ACC112 (cell line): ENCODE measurements around the gene PCED1A.

Source experiments
- H2AFZ ChIP-seq: fragments of 200-600 bp; sonication (generic); one replicate; pipeline ENCODE4 v1.6.0; 2017; ENCODE audit warnings: antibody characterized with exemption, low read length; ENCODE audit not compliant: unreplicated experiment
- H3K27ac ChIP-seq: fragments of 200-600 bp; sonication (generic); 2 replicates; pipeline ENCODE4 v1.5.1; 2014; ENCODE audit warnings: low read depth, mild to moderate bottlenecking, antibody characterized with exemption, low read length, moderate library complexity
- H3K27me3 ChIP-seq: fragments of 200-600 bp; sonication (generic); 2 replicates; pipeline ENCODE4 v1.6.1; 2014; ENCODE audit warnings: mild to moderate bottlenecking, antibody characterized with exemption, low read length, moderate library complexity, mixed read lengths; ENCODE audit not compliant: insufficient read depth
- H3K36me3 ChIP-seq: fragments of 200-600 bp; sonication (generic); 2 replicates; pipeline ENCODE4 v1.6.1; 2016; ENCODE audit warnings: mild to moderate bottlenecking, antibody characterized with exemption, low read length, moderate library complexity, mixed read lengths; ENCODE audit not compliant: insufficient read depth
- H3K4me1 ChIP-seq: fragments of 200-600 bp; sonication (generic); one replicate; pipeline ENCODE4 v1.6.1; 2016; ENCODE audit warnings: low read length, mixed read lengths; ENCODE audit not compliant: insufficient read depth, unreplicated experiment, control insufficient read depth
- H3K4me3 ChIP-seq: fragments of 200-600 bp; sonication (generic); 2 replicates; pipeline ENCODE4 v1.5.1; 2014; ENCODE audit warnings: mild to moderate bottlenecking, low read depth, low read length
- H3K79me2 ChIP-seq: fragments of 200-600 bp; sonication (generic); one replicate; pipeline ENCODE4 v1.6.0; 2016; ENCODE audit warnings: low read length; ENCODE audit not compliant: control insufficient read depth, unreplicated experiment, insufficient read depth

PCED1A gene, protein sequence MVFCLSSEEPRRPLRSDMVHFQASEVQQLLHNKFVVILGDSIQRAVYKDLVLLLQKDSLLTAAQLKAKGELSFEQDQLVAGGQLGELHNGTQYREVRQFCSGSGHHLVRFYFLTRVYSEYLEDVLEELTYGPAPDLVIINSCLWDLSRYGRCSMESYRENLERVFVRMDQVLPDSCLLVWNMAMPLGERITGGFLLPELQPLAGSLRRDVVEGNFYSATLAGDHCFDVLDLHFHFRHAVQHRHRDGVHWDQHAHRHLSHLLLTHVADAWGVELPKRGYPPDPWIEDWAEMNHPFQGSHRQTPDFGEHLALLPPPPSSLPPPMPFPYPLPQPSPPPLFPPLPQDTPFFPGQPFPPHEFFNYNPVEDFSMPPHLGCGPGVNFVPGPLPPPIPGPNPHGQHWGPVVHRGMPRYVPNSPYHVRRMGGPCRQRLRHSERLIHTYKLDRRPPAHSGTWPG

GRCh38 chr20:2840138-2840966 lies at the start of gene PCED1A, which contains the start of gene VPS16:
Gene PCED1A (minus strand): TSS chr20:2840655. CDS start chr20:2839912, 743 bp downstream.
Gene VPS16 (plus strand): TSS chr20:2840745. CDS start chr20:2840775, 30 bp downstream.
- Histone ChIP-seq H3K27ac (peak within 1 kb of the TSS; percentile 69), H3K36me3 (peaks cover 31% of the 10 kb centered on the region), H3K27me3 (no peaks in the 10 kb centered on the region), H3K4me3 (peak within 1 kb of the TSS; percentile 85), H3K4me1 (peaks cover 8% of the 10 kb centered on the region), H3K79me2 (peaks cover 29% of the 10 kb centered on the region), H2AFZ (peak within 1 kb of the TSS; percentile 89)

DNA sequence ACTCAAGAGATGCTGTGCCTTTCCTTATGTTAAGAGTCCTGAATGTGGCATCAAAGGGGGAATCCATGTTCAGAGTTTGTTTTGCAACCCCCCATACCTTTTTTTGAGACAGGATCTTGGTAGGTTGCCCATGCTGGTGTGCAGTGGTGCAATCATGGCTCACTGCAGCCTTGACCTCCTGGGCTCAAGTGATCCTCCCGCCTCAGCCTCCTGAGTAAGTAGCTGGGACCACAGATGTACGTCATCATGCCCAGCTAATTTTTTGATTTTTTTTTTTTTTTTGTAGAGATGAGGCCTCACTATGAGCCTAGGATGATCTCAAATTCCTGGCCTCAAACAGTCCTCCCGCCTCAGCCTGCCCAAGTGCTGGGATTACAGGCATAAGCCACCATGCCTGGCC lies 49.3 kb upstream of the PCED1A start:
- peaks cover 52% of the 10 kb centered on the region for H3K79me2 ChIP-seq
- H3K4me3 ChIP-seq, result no peak overlapping the region
- no peak overlapping the region for H2AFZ ChIP-seq
- H3K36me3 ChIP-seq, result no peaks in the 10 kb centered on the region
- H3K27ac ChIP-seq, result no peak overlapping the region
- H3K4me1 ChIP-seq, result peaks cover 14% of the 10 kb centered on the region
- H3K27me3 ChIP-seq, result no peaks in the 10 kb centered on the region

DNA sequence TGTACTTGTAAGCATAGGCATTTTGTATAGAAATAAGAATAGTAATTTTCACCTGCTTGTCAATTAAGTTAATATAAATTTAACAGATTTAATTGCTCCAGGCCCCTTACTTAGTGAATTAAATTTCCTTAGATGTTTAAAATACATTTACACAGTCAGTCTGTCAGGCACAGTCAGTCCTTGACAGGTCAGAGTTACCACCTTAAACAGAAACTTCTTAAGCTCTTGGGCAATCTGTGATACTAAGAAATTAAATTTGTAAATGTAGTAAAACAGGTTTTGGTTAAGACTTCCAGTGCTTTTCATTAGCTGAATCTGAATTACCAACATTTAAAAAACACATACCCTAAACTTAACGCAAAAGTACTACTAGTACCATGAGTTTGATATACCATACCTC lies 48.8 kb upstream of the PCED1A start:
- Histone ChIP-seq H3K27ac (no peak overlapping the region), H3K27me3 (no peaks in the 10 kb centered on the region), H3K79me2 (peaks cover 51% of the 10 kb centered on the region), H3K4me1 (peaks cover 14% of the 10 kb centered on the region), H2AFZ (no peak overlapping the region), H3K4me3 (no peak overlapping the region), H3K36me3 (no peaks in the 10 kb centered on the region)

GRCh38 chr20:2888224-2888955 lies 47.9 kb upstream of the PCED1A start:
- Histone ChIP-seq H3K27me3 (no peaks in the 10 kb centered on the region), H2AFZ (no peak overlapping the region), H3K79me2 (peaks cover 52% of the 10 kb centered on the region), H3K27ac (no peak overlapping the region), H3K4me3 (no peak overlapping the region), H3K4me1 (peaks cover 14% of the 10 kb centered on the region), H3K36me3 (no peaks in the 10 kb centered on the region)

DNA sequence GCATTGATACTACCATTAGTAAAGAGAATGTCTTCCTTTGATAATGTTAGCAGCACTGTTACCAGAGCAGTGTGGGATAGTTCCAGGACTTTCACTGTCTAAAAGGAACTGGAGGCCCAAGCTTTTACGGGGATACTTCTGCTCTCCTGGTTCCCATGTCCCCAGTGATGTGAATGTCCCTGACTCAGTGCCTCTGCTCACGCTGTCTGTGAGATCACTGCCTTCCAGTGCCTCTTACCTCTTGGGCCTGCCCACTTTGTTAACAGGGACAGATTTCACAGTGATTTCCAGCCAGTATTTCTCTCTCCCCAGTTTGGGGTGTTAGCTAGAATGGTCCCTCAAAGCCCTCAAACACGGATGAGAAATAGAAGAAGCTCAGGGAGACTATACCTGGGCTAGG lies 47.3 kb upstream of the PCED1A start:
- H3K27ac ChIP-seq, result no peak overlapping the region
- H3K79me2 ChIP-seq, result peaks cover 49% of the 10 kb centered on the region
- no peaks in the 10 kb centered on the region for H3K27me3 ChIP-seq
- peaks cover 14% of the 10 kb centered on the region for H3K4me1 ChIP-seq
- no peaks in the 10 kb centered on the region for H3K36me3 ChIP-seq
- H3K4me3 ChIP-seq, result no peak overlapping the region
- H2AFZ ChIP-seq, result no peak overlapping the region

GRCh38 chr20:2883726-2884637 lies 43.5 kb upstream of the PCED1A start:
- Histone ChIP-seq H3K27ac (no peak overlapping the region), H3K4me3 (no peak overlapping the region), H3K79me2 (peaks cover 43% of the 10 kb centered on the region), H3K4me1 (peaks cover 4% of the 10 kb centered on the region), H3K27me3 (no peaks in the 10 kb centered on the region), H3K36me3 (no peaks in the 10 kb centered on the region), H2AFZ (no peak overlapping the region)

DNA sequence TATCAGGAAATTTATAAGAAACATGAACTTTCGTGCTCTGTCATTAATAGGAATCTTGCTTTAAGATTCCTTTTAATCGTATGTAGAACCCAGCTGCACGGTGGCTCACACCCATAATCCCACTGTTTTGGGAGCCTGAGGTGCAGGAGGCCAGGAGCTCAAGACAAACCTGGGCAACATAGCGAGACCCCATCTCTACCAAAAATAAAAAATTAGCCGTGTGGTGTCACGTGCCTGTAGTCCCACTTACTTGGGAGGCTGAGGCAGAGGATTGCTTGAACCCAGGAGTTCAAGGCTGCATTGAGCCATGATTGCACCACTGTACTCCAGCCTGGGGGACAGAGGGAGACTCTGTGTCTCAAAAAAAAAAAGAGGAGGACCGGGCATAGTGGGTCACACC lies 40.2 kb upstream of the PCED1A start:
- no peak overlapping the region for H3K27ac ChIP-seq
- peaks cover 7% of the 10 kb centered on the region for H3K4me1 ChIP-seq
- H2AFZ ChIP-seq, result no peak overlapping the region
- peaks cover 60% of the 10 kb centered on the region for H3K79me2 ChIP-seq
- H3K36me3 ChIP-seq, result no peaks in the 10 kb centered on the region
- no peaks in the 10 kb centered on the region for H3K27me3 ChIP-seq
- no peak overlapping the region for H3K4me3 ChIP-seq

GRCh38 chr20:2879146-2879545 lies 38.7 kb upstream of the PCED1A start:
- Histone ChIP-seq H2AFZ (no peak overlapping the region), H3K4me3 (no peak overlapping the region), H3K27me3 (no peaks in the 10 kb centered on the region), H3K36me3 (no peaks in the 10 kb centered on the region), H3K4me1 (peaks cover 16% of the 10 kb centered on the region), H3K27ac (no peak overlapping the region), H3K79me2 (peaks cover 64% of the 10 kb centered on the region)

DNA sequence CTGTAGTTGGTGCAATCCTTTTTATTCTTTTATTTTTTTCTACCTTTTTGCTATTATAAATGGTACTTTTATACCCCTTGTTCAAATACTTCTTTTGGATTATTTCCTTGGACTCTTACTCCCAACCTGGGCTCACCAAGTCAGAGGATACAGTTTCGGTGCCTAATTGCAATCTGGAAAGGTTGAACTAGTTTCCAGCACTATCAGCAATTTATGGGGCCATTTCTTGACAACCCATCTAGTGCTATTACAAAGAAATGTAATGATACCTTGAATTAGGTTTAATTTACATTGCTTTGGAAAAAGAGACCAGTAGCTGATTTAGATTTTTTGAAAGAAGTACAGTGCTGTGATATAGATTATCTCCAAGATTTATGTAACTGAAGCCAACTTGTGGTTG lies 38.1 kb upstream of the PCED1A start:
- Histone ChIP-seq H3K27me3 (no peaks in the 10 kb centered on the region), H2AFZ (no peak overlapping the region), H3K36me3 (no peaks in the 10 kb centered on the region), H3K27ac (no peak overlapping the region), H3K79me2 (peaks cover 65% of the 10 kb centered on the region), H3K4me3 (no peak overlapping the region), H3K4me1 (peaks cover 16% of the 10 kb centered on the region)
